ENCODE data around the gene RIOK3.

DNA sequence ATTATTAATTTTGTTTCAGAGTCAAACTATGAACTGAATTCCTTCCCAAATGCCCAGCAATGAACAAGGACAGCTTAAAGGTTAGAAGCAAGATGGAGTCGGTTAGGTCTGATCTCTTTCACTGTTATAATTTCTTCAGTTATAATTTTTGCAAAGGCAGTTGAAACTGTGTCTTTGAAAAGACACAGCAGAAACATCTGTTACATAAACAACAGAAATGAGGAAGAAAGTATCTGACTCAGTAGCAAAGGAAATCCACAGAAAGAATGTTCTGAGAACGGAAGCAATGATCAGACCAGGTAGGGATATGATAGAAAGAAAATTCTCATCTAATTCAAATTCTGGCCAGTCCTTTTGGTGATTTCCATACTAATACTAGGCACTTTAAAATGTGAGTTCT is 45.0 kb downstream of the RIOK3 start:
- TF ChIP-seq, protein P1, sequence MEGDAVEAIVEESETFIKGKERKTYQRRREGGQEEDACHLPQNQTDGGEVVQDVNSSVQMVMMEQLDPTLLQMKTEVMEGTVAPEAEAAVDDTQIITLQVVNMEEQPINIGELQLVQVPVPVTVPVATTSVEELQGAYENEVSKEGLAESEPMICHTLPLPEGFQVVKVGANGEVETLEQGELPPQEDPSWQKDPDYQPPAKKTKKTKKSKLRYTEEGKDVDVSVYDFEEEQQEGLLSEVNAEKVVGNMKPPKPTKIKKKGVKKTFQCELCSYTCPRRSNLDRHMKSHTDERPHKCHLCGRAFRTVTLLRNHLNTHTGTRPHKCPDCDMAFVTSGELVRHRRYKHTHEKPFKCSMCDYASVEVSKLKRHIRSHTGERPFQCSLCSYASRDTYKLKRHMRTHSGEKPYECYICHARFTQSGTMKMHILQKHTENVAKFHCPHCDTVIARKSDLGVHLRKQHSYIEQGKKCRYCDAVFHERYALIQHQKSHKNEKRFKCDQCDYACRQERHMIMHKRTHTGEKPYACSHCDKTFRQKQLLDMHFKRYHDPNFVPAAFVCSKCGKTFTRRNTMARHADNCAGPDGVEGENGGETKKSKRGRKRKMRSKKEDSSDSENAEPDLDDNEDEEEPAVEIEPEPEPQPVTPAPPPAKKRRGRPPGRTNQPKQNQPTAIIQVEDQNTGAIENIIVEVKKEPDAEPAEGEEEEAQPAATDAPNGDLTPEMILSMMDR (IDR thresholded peaks at IDR 0.05; ENCODE audit: low read depth, low read length): no peak
- TF ChIP-seq POLR2A (IDR thresholded peaks at IDR 0.05; ENCODE audit: extremely low read depth, insufficient read length): no peak
- TF ChIP-seq MYC (IDR thresholded peaks at IDR 0.05; ENCODE audit: low read depth, low read length): no peak
